ENCODE results near the gene PTPRR. TPM values are rescaled to one million over a fixed set of nuclear protein-coding genes. Genes with fewer than 3 reads are reported as not detected.

The PTPRR gene
- total and polyA plus RNA-seq, 2 donors (not counting 1 experiment from before 2014, with no cell fraction given): not detected

DNA sequence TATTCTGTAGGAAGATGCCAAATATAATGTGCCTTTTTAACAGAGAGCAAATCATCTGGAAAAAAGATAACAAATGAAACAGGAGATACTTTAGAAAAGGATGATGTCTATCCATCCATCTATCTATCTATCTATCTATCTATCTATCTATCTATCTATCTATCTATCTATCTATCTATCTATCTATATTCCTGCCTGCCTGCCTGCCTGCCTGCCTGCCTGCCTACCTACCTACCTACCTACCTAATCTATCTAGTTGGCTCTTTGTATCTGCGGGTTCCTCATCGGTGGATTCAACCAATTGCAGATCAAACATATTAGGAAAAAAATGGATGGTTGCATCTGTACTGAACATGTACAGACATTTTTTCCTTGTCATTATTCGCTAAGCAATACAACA is 294.4 kb downstream of the PTPRR start:
- H3K4me3 ChIP-seq (ENCODE audit: control extremely low read depth in 1 of 5, extremely low read depth in 1 of 5, insufficient read depth in 1 of 5, low read depth in 2 of 5, low read length in 4 of 5): no peak overlapping the region
- intact Hi-C loops (cut with micrococcal nuclease): no loop called here
- no peak overlapping the region for H2AFZ ChIP-seq (ENCODE audit: insufficient read depth, low read depth, low read length, poor library complexity, severe bottlenecking)
- no peak overlapping the region for H3K4me2 ChIP-seq (replicated peaks; ENCODE audit: low read depth, low read length, poor library complexity, severe bottlenecking)
- no peaks in the 10 kb centered on the region for H3K4me1 ChIP-seq (ENCODE audit: control insufficient read depth in 2 of 2, insufficient read depth in 2 of 2, low read length in 2 of 2)
- ChIA-PET POLR2A (no interaction called here), CTCF (no interaction called here)
- H3K27ac Mint-ChIP-seq: no peak overlapping the region
- no peaks in the 10 kb centered on the region for H3K4me1 Mint-ChIP-seq
- no peaks in the 10 kb centered on the region for H3K9me3 ChIP-seq (ENCODE audit: control extremely low read depth in 1 of 3, control insufficient read depth in 2 of 3, insufficient read depth in 1 of 3, low read length in 2 of 3)
- TF ChIP-seq, protein P1, sequence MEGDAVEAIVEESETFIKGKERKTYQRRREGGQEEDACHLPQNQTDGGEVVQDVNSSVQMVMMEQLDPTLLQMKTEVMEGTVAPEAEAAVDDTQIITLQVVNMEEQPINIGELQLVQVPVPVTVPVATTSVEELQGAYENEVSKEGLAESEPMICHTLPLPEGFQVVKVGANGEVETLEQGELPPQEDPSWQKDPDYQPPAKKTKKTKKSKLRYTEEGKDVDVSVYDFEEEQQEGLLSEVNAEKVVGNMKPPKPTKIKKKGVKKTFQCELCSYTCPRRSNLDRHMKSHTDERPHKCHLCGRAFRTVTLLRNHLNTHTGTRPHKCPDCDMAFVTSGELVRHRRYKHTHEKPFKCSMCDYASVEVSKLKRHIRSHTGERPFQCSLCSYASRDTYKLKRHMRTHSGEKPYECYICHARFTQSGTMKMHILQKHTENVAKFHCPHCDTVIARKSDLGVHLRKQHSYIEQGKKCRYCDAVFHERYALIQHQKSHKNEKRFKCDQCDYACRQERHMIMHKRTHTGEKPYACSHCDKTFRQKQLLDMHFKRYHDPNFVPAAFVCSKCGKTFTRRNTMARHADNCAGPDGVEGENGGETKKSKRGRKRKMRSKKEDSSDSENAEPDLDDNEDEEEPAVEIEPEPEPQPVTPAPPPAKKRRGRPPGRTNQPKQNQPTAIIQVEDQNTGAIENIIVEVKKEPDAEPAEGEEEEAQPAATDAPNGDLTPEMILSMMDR (IDR thresholded peaks at IDR 0.05): no peak
- no peak for TF ChIP-seq EZH2 (IDR thresholded peaks at IDR 0.05; ENCODE audit: borderline replicate concordance, insufficient read depth, low read depth, low read length, poor library complexity, severe bottlenecking)
- ATAC-seq (ENCODE audit: low read depth) (no peak), DNase-seq (no peak)
- no peak overlapping the region for H3K4me3 Mint-ChIP-seq
- no peaks in the 10 kb centered on the region for H4K20me1 ChIP-seq (ENCODE audit: control insufficient read depth, insufficient read depth, low read length, poor library complexity, severe bottlenecking)
- H3K27ac ChIP-seq (ENCODE audit: low read length in 2 of 2): no peak overlapping the region
- H3K27me3 Mint-ChIP-seq: peaks cover 4% of the 10 kb centered on the region
- H3K79me2 ChIP-seq (ENCODE audit: control insufficient read depth, insufficient read depth, low read length): no peaks in the 10 kb centered on the region
- H3K9me3 Mint-ChIP-seq (ENCODE audit: insufficient read depth): no peaks in the 10 kb centered on the region
- H3K36me3 ChIP-seq (replicated peaks in 1 of 2; ENCODE audit: control extremely low read depth in 1 of 2, control insufficient read depth in 1 of 2, extremely low read depth in 1 of 2, insufficient read depth in 2 of 2, low read length in 1 of 2): no peaks in the 10 kb centered on the region
- peaks cover 0 to 2% (median 0%) of the 10 kb centered on the region in 4 experiments for H3K27me3 ChIP-seq (replicated peaks in 1 of 4; ENCODE audit: control extremely low read depth in 1 of 4, control insufficient read depth in 3 of 4, insufficient read depth in 4 of 4, low read length in 3 of 4)
- no CpG with 5 or more reads among the region's 3 CpGs for WGBS (ENCODE audit: insufficient coverage)
- H3K9ac ChIP-seq (ENCODE audit: low read length): no peak overlapping the region

DNA sequence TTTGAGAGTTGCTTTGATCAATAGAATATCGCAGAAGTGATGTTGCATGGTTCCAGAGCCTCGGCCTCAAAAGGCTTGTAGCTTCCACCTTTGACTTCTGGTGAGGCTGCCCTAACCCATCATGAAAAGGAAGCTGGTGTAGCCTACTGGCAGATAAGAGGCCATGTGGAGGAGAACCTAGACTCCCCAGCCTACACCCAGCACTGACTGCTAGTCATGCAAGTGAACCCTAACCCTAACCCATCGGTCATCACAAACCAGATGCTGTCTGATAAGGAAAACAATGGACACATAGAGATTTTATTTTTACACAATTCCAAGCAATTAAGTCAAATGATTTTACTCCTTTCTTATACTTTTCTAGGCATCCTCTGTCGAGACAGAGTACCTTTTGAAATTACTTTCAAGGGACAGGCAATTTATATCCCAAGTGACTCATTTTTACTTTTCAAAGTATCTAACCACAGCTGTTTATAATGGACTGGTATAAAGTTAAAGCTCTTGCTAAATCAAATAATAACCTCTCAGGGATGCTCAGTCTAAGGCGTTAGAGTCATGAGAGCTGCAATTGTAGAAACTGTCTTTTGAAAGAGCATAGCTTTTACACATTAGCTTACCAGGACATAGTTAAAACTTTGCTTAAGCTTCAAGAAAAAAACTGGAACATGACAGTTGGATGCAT is 300.9 kb downstream of the PTPRR start:
- no peaks in the 10 kb centered on the region for H3K36me3 ChIP-seq (replicated peaks in 1 of 2; ENCODE audit: control extremely low read depth in 1 of 2, control insufficient read depth in 1 of 2, extremely low read depth in 1 of 2, insufficient read depth in 2 of 2, low read length in 1 of 2)
- CTCF ChIA-PET: no interaction called here
- POLR2A ChIA-PET: no interaction called here
- intact Hi-C loops (cut with micrococcal nuclease): no loop called here
- no peak for DNase-seq
- no peaks in the 10 kb centered on the region for H3K79me2 ChIP-seq (ENCODE audit: control insufficient read depth, insufficient read depth, low read length)
- H2AFZ ChIP-seq (ENCODE audit: insufficient read depth, low read depth, low read length, poor library complexity, severe bottlenecking): no peak overlapping the region
- Mint-ChIP-seq H3K27me3 (peaks cover 10% of the 10 kb centered on the region), H3K9me3 (ENCODE audit: insufficient read depth) (no peaks in the 10 kb centered on the region), H3K4me3 (no peak overlapping the region), H3K4me1 (no peaks in the 10 kb centered on the region), H3K27ac (no peak overlapping the region)
- H3K4me2 ChIP-seq (replicated peaks; ENCODE audit: low read depth, low read length, poor library complexity, severe bottlenecking): no peak overlapping the region
- peaks cover 0 to 3% (median 0%) of the 10 kb centered on the region in 3 donors for H3K9me3 ChIP-seq (ENCODE audit: control extremely low read depth in 1 of 3, control insufficient read depth in 2 of 3, insufficient read depth in 1 of 3, low read length in 2 of 3)
- no peak overlapping the region for H3K27ac ChIP-seq (ENCODE audit: low read length in 2 of 2)
- H3K27me3 ChIP-seq (replicated peaks in 1 of 4; ENCODE audit: control extremely low read depth in 1 of 4, control insufficient read depth in 3 of 4, insufficient read depth in 4 of 4, low read length in 3 of 4): peaks cover 0 to 5% (median 0%) of the 10 kb centered on the region in 4 experiments
- H3K4me1 ChIP-seq (ENCODE audit: control insufficient read depth in 2 of 2, insufficient read depth in 2 of 2, low read length in 2 of 2): no peaks in the 10 kb centered on the region
- no peak overlapping the region for H3K4me3 ChIP-seq (ENCODE audit: control extremely low read depth in 1 of 5, extremely low read depth in 1 of 5, insufficient read depth in 1 of 5, low read depth in 2 of 5, low read length in 4 of 5)
- no peaks in the 10 kb centered on the region for H4K20me1 ChIP-seq (ENCODE audit: control insufficient read depth, insufficient read depth, low read length, poor library complexity, severe bottlenecking)
- no peak overlapping the region for H3K9ac ChIP-seq (ENCODE audit: low read length)
- TF ChIP-seq, protein P1 (IDR thresholded peaks at IDR 0.05): no peak
- TF ChIP-seq EZH2 (IDR thresholded peaks at IDR 0.05; ENCODE audit: borderline replicate concordance, insufficient read depth, low read depth, low read length, poor library complexity, severe bottlenecking): no peak
- no peak for ATAC-seq (ENCODE audit: low read depth)
- WGBS (ENCODE audit: insufficient coverage): no CpG with 5 or more reads among the region's 5 CpGs

Measured in B cell (primary cell).